ENCODE measurements around the gene NR2C2.
A peak's percentile ranks its signal among the peaks of the same experiment; 100 is the strongest.

NR2C2 gene

GRCh38 chr3:14927308-14927707 lies 20.1 kb upstream of the NR2C2 start:
- no peak for FAIRE-seq

GRCh38 chr3:14929310-14930074 lies 17.9 kb upstream of the NR2C2 start:
- no peak for TF ChIP-seq POLR2A (IDR thresholded peaks at IDR 0.05; ENCODE audit: low read depth, low read length)
- FAIRE-seq (no peak), DNase-seq (ENCODE audit: insufficient read length, low spot score) (no peak)

More at GRCh38 chr3:14927308-14927707, 20.1 kb upstream of the NR2C2 start:
- DNase-seq (ENCODE audit: insufficient read length, low spot score) = no peak
- no peak for TF ChIP-seq POLR2A (IDR thresholded peaks at IDR 0.05; ENCODE audit: low read depth, low read length)

- FAIRE-seq (no peak), DNase-seq (ENCODE audit: insufficient read length, low spot score) (no peak)
- no peak for TF ChIP-seq POLR2A (IDR thresholded peaks at IDR 0.05; ENCODE audit: low read depth, low read length)
Measured at GRCh38 chr3:14933820-14934425, 13.5 kb upstream of the NR2C2 start.

GRCh38 chr3:14935592-14936345 lies 11.6 kb upstream of the NR2C2 start:
- FAIRE-seq (no peak), DNase-seq (ENCODE audit: insufficient read length, low spot score) (no peak)
- no peak for TF ChIP-seq POLR2A (IDR thresholded peaks at IDR 0.05; ENCODE audit: low read depth, low read length)

- DNase-seq (ENCODE audit: insufficient read length, low spot score) (no peak), FAIRE-seq (no peak)
- no peak for TF ChIP-seq POLR2A (IDR thresholded peaks at IDR 0.05; ENCODE audit: low read depth, low read length)
Measured at GRCh38 chr3:14938954-14939353, 8.4 kb upstream of the NR2C2 start.

GRCh38 chr3:14941871-14942270 lies 5.5 kb upstream of the NR2C2 start:
- TF ChIP-seq POLR2A (IDR thresholded peaks at IDR 0.05; ENCODE audit: low read depth, low read length) = no peak
- DNase-seq (ENCODE audit: insufficient read length, low spot score) = no peak
- no peak for FAIRE-seq

GRCh38 chr3:14943042-14943441 lies 4.3 kb upstream of the NR2C2 start:
- FAIRE-seq (no peak), DNase-seq (ENCODE audit: insufficient read length, low spot score) (no peak)
- TF ChIP-seq POLR2A (IDR thresholded peaks at IDR 0.05; ENCODE audit: low read depth, low read length) = no peak

GRCh38 chr3:14946236-14946635 lies 1.1 kb upstream of the NR2C2 start:
- FAIRE-seq (no peak), DNase-seq (ENCODE audit: insufficient read length, low spot score) (no peak)
- no peak for TF ChIP-seq POLR2A (IDR thresholded peaks at IDR 0.05; ENCODE audit: low read depth, low read length)

GRCh38 chr3:14946739-14947099 lies 664 bp upstream of the NR2C2 start:
- no peak for TF ChIP-seq POLR2A (IDR thresholded peaks at IDR 0.05; ENCODE audit: low read depth, low read length)
- FAIRE-seq (peak; percentile 15), DNase-seq (ENCODE audit: insufficient read length, low spot score) (no peak)

GRCh38 chr3:14947886-14948608 lies 664 bp downstream of the NR2C2 start:
- DNase-seq (ENCODE audit: insufficient read length, low spot score) (peak; percentile 94), FAIRE-seq (no peak)

GRCh38 chr3:14948609-14949038 lies 1.2 kb downstream of the NR2C2 start:
- TF ChIP-seq POLR2A (IDR thresholded peaks at IDR 0.05; ENCODE audit: low read depth, low read length) = no peak
- DNase-seq (ENCODE audit: insufficient read length, low spot score) = no peak
- no peak for FAIRE-seq

More at GRCh38 chr3:14947886-14948608, 664 bp downstream of the NR2C2 start:
- no peak for TF ChIP-seq POLR2A (IDR thresholded peaks at IDR 0.05; ENCODE audit: low read depth, low read length)

GRCh38 chr3:14949126-14949525 lies 1.7 kb downstream of the NR2C2 start:
- no peak for TF ChIP-seq POLR2A (IDR thresholded peaks at IDR 0.05; ENCODE audit: low read depth, low read length)
- FAIRE-seq (no peak), DNase-seq (ENCODE audit: insufficient read length, low spot score) (no peak)

- FAIRE-seq = no peak
- no peak for TF ChIP-seq POLR2A (IDR thresholded peaks at IDR 0.05; ENCODE audit: low read depth, low read length)
- no peak for DNase-seq (ENCODE audit: insufficient read length, low spot score)
Measured at GRCh38 chr3:14950274-14950673, 2.9 kb downstream of the NR2C2 start.

GRCh38 chr3:14957153-14957552 lies 9.8 kb downstream of the NR2C2 start:
- DNase-seq (ENCODE audit: insufficient read length, low spot score) (no peak), FAIRE-seq (no peak)
- no peak for TF ChIP-seq POLR2A (IDR thresholded peaks at IDR 0.05; ENCODE audit: low read depth, low read length)

Measured in H54 (cell line).